NT2/D1 (cell line): ENCODE data around the gene ABCA4.

Experiments
- SUZ12 ChIP-seq: IDR thresholded peaks from 2 replicates; pipeline ENCODE4 v1.6.1; 2011; ENCODE audit not compliant: insufficient read length, insufficient read depth; ENCODE audit errors: extremely low read depth
- YY1 ChIP-seq: IDR thresholded peaks from 2 replicates; pipeline ENCODE4 v1.6.1; 2011; ENCODE audit not compliant: insufficient read length, insufficient read depth
- ZNF274 ChIP-seq: IDR thresholded peaks from 2 replicates; pipeline ENCODE4 v1.6.1; 2011; ENCODE audit warnings: mild to moderate bottlenecking, low read depth, low read length

DNA sequence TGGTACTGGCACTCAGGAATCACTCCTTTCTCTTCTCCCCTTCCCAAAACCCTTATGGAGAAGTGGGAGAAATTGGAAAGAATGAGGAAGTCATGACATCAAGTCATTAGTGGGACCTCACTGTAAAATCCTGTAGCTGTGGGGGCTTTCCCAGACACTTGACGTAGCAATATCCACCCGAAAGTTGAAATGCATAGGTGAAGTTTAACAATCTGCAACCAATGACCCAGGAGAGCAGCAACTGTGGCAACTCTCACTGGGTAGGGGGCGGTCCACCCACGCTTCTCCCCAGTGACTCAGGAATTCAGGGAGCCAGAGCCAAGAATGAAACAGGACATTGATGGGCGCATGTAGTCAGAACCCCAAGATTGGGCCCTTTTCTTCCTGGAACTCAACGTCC is 27.0 kb downstream of the ABCA4 start:
- TF ChIP-seq YY1 = no peak
- no peak for TF ChIP-seq SUZ12
- TF ChIP-seq ZNF274 = no peak
